RWPE1 (cell line): ENCODE measurements around the gene NKTR.

Source experiments
- CTCF ChIA-PET: fragments of 350-600 bp; sonication (Branson Sonifier 250); formaldehyde crosslinking; extraction: SDS; loops from one replicate; lab custom pipeline; 2021; lab: Yijun Ruan, JAX
- POLR2A ChIA-PET: fragments of 400-600 bp; formaldehyde crosslinking; extraction: SDS; loops from one replicate; lab custom pipeline; 2020; ENCODE audit warnings: antibody characterized with exemption; ENCODE audit not compliant: low non-redundant PET; lab: Yijun Ruan, JAX
- DNase-seq: peaks from one replicate; pipeline ENCODE4 v3.0.0; 2012; ENCODE audit warnings: low spot score
- H3K27ac ChIP-seq: fragments of 450-650 bp; 2 replicates; pipeline ENCODE4 v1.5.1; 2017
- TF ChIP-seq, protein P1 (sequence below): fragments of 450-650 bp; conservative IDR thresholded peaks from 2 replicates; pipeline ENCODE4 v1.5.1; 2017; ENCODE audit warnings: low read depth, mild to moderate bottlenecking

NKTR gene

DNA sequence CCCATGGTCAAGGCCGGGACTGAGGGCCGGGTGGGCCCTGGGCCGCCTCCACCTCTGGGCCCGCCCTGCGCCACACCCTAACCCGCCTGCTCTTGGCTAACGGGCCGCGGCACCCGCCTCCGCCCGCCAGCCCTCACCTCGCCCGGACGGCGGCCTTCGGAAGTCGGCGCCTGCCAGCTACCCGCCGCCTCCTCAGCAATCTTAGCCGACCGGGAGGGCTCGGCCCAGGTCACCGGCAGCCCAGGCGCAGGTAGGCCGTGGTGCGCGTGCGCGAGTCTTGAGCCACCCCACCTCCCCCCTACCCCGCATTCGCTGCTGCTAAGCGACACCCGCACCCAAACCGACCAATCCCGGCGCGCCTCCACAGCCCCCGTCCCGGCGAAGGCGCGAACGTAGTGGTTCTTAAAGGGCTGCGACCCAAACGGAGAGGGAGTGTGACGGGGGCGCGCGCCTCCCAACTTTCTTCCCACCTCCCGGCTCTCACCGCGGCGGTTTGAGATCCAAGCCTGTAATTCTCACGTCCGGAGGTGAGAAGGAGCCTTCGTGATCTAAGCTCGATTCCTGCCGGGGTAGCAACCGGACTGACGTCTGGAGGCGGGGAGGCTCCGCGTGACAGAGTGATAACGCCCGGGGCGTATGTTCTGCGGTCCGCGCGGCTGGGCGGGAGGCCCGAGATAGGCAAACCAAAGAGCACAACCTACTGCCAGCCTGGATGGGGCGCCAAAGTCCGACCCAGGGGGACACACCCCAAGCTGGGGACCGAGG, 18.6 kb upstream of the NKTR start, which contains the start of gene SEC22C:
TSS of gene SEC22C (minus strand) at position 259 of the 765 bp plus-strand sequence. CDS start 12,921 bp downstream, outside the sequence.
- TF ChIP-seq, protein P1, sequence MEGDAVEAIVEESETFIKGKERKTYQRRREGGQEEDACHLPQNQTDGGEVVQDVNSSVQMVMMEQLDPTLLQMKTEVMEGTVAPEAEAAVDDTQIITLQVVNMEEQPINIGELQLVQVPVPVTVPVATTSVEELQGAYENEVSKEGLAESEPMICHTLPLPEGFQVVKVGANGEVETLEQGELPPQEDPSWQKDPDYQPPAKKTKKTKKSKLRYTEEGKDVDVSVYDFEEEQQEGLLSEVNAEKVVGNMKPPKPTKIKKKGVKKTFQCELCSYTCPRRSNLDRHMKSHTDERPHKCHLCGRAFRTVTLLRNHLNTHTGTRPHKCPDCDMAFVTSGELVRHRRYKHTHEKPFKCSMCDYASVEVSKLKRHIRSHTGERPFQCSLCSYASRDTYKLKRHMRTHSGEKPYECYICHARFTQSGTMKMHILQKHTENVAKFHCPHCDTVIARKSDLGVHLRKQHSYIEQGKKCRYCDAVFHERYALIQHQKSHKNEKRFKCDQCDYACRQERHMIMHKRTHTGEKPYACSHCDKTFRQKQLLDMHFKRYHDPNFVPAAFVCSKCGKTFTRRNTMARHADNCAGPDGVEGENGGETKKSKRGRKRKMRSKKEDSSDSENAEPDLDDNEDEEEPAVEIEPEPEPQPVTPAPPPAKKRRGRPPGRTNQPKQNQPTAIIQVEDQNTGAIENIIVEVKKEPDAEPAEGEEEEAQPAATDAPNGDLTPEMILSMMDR, result peak; percentile 43
- ChIA-PET POLR2A (no interaction called here), CTCF (no interaction called here)
- peak; percentile 99 for DNase-seq
- H3K27ac ChIP-seq, result peak within 1 kb of the TSS; percentile 95

DNA sequence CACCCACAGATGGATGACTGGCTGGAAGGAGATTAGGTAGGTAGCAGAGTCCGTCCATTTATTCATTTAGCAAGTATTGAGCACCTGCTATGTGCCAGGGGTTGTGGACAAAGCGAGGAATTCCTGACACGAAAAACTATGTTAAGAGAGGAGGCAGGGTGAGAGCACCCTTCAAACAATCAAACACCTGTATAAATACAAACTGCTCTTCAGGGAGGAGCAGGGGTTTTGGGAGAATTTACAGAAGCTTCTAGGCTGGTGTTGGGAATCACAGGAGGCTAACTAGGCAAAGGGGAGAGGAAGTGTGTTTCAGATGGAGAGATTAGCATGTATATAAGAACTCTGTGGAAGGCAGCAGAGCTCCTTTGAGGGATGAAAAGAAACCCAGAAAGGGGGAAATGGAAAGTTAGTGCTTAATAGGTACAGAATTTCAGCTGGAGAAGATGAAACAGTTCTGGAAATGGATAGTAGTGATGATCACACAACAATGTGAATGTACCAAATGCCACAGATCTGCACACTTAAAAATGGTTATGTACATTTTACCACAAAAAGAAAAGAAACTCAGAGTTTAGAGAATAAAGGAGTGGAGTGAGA, 17.9 kb upstream of the NKTR start:
- POLR2A ChIA-PET, result interaction anchor here (0.6 kb wide), 1 partner anchor 222 kb away, joined by 3 read pairs; no protein-coding TSS in a partner anchor
- TF ChIP-seq, protein P1, result no peak; the same call in 1 of the 2 replicates
- no peak for DNase-seq
- peak overlapping the region; percentile 95 for H3K27ac ChIP-seq
- CTCF ChIA-PET, result no interaction called here

DNA sequence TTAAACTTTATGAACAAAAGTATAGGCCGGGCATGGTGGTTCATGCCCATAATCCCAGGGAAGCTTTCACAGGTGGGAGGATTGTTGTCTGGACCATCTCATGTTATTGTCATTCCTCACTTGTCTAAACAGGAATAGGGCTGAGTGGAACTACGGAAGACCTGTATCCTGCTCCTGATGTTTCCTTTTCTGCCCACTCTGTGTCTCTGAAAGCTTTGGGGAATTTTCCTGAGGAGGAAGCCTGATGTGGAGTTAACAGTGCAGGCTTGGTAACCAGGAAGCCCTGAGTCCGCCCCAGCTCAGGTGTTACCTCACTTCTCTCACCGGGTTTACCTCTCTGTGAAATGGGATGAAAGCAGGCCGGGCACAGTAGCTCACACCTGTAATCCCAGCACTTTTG, 11.9 kb upstream of the NKTR start:
- POLR2A ChIA-PET, result no interaction called here
- CTCF ChIA-PET, result no interaction called here
- peak overlapping the region; percentile 82; the same call in 1 of the 2 replicates for H3K27ac ChIP-seq
- TF ChIP-seq, protein P1, result no peak
- DNase-seq, result no peak

DNA sequence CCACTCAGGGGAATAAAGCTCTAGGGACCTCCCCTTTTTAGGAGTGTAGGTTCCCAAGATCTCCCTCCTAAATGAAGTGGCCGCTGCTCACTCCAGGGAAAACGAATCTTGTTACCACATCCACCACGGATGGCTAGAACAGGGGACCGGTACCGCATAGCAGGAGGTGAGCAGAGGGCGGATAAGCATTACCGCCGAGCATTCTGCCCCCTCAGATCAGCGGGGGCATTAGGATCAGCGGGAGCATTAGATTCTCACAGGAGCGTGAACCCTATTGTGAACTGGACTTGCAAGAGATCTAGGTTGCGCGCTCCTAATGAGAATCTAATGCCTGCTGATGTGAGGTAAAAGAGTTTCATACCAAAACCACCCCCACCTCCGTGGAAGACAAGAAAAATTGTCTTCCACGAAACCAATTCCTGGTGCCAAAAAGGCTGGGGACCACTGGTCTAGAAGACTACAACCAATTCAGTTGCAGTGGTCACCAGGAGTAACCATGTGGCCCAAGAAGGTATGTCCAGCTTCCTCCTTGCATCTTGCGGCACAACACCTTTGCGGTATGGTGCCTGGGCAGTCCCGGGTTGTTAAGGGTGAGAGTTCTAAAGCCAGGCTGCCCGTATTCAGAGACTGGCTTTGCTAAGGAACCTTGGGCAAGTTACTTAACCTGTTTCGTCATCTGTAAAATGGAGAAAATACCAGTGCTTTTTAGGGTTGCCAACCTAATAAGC, 10.9 kb upstream of the NKTR start:
- DNase-seq, result no peak
- TF ChIP-seq, protein P1, result no peak
- peak overlapping the region; percentile 82 for H3K27ac ChIP-seq
- POLR2A ChIA-PET, result interaction anchor here (0.6 kb wide), 1 partner anchor 10 kb away, joined by 5 read pairs; no protein-coding TSS in a partner anchor
- CTCF ChIA-PET, result no interaction called here

DNA sequence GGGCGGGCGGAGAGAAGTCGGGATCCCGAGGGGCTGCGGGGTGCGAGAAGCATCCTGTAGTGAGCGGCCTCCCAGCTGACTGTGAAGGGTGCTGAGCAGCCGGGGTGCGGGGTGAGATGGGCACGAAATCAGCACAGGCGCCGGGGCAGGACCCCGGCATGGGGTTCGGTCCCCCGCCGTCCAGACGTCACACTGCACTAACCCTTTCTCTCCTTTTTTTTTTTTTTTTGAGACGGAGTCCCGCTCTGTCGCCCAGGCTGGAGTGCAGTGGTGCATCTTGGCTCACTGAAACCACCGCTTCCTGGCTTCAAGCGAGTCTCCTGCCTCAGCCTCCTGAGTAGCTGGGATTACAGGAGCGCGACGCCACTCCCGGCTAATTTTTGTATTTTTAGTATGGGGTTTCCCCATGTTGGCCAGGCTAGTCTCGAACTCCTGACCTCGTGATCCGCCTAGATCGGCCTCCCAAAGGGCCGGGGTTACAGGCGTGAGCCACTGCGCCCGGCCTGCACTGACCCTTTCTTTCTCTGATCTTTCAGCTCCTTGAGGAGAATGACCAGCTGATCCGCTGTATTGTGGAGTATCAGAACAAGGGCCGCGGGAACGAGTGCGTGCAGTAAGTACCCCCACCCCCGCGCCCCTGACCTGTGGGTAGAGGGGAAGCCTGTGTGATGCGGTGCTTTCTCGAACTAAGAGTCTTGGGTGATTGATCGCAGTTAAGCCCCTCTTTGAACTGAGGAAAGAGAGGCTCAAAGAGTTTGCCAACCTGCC, 9.3 kb upstream of the NKTR start:
- POLR2A ChIA-PET, result interaction anchor here (0.6 to 1.6 kb wide), 3 partner anchors 9 to 530 kb away, joined by 3 to 8 read pairs (median 6); partner anchors contain the start of gene NKTR
- peak overlapping the region; percentile 82 for H3K27ac ChIP-seq
- no peak for DNase-seq
- CTCF ChIA-PET, result no interaction called here
- TF ChIP-seq, protein P1, result no peak

DNA sequence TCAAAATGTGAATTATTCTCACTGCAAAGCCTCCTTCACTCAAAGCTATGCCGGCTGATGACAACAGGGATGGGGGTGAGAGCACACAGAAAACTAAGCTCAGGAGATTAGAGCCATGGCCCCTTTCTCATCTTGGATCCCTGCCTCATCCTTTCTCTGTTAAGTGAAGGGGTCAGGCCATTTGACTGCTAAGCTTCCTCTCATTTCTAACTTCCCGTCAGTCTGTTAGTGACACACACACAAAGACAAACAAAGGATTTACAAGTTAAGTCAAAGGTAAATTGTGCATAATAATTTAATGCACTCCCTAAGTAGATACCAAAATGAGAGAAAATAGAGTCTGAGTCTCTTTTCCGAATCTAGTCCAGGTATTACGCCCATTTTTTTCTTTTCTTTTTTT, 8.7 kb upstream of the NKTR start:
- TF ChIP-seq, protein P1, result no peak
- DNase-seq, result no peak
- CTCF ChIA-PET, result no interaction called here
- peak overlapping the region; percentile 82 for H3K27ac ChIP-seq
- POLR2A ChIA-PET, result interaction anchor here (1.6 kb wide), 1 partner anchor 9 kb away, joined by 6 read pairs; the partner anchor contains the start of gene NKTR
